ENCODE data around the gene CDKN2B-AS1.

- no peak for TF ChIP-seq CTCF (IDR thresholded peaks at IDR 0.05)
- no peak for TF ChIP-seq POLR2A (IDR thresholded peaks at IDR 0.05)
- no peak for TF ChIP-seq POLR2AphosphoS5 (IDR thresholded peaks at IDR 0.05)
These were observed 60.5 kb downstream of the CDKN2B-AS1 start for GRCh38 chr9:22055090-22055489.
